Measurements from ENCODE around the gene CENPQ. TPM values are rescaled to one million over a fixed set of nuclear protein-coding genes. Genes with fewer than 3 reads are reported as not detected.
"Not testable (repeated sequence)": the region's sequence is repeated elsewhere in the genome, so short reads cannot be mapped to it uniquely, and the experiment has no call there.

The CENPQ gene
- total and polyA plus RNA-seq, 2 of the 8 experiments (the other 6 are each of a cell fraction or from before 2014, with no cell fraction given) = 9.4 to 19.6 TPM

DNA sequence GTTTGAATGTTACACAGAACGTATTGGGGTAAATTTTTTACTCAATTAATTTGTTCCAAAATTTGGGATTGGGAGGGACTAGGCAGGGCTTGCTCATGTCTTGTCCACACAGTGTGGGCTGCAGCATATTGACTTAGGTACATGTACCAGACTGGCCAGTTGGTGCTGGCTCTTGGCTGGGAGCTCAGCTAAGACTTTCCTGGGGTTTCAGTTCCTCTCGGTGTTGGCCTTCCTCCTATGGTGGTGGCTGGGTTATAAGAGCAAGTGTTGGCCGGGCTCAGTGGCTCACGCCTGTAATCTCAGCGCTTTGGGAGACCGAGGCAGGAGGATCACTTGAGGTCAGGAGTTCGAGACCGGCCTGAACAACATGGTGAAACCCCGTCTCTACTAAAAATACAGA, 4.9 kb downstream of the CENPQ start (continued):
- TF ChIP-seq GABPA (IDR thresholded peaks at IDR 0.05; ENCODE audit: borderline replicate concordance, insufficient read depth, low read length) = no peak
- TF ChIP-seq NRF1 (IDR thresholded peaks at IDR 0.05; ENCODE audit: low read depth, low read length) = no peak

DNA sequence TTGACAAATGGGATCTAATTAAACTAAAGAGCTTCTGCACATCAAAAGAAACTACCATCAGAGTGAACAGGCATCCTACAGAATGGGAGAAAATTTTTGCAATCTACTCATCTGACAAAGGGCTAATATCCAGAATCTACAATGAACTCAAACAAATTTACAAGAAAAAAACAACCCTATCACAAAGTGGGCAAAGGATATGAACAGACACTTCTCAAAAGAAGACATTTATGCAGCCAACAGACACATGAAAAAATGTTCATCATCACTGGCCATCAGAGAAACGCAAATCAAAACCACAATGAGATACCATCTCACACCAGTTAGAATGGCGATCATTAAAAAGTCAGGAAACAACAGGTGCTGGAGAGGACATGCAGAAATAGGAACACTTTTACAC, 13.4 kb downstream of the CENPQ start:
- FAIRE-seq; H2BK15ac ChIP-seq (ENCODE audit: low read length); H3K23me2 ChIP-seq (ENCODE audit: low read depth, low read length); H3K23ac ChIP-seq (ENCODE audit: insufficient read length); H3K79me2 ChIP-seq (ENCODE audit: control insufficient read depth in 1 of 2, insufficient read depth in 2 of 2, low read length in 2 of 2); H2BK20ac ChIP-seq (ENCODE audit: low read length); H2AFZ ChIP-seq (ENCODE audit: low read length); H3K27ac ChIP-seq (ENCODE audit: low read depth, low read length); H3K79me1 ChIP-seq (ENCODE audit: low read depth, low read length); H4K8ac ChIP-seq (ENCODE audit: extremely low read depth, insufficient read depth, low read length); H2BK5ac ChIP-seq (ENCODE audit: low read depth, low read length); H3K4me3 ChIP-seq (ENCODE audit: extremely low read depth in 1 of 4, insufficient read depth in 2 of 4, low read depth in 3 of 4, low read length in 4 of 4); H4K5ac ChIP-seq (ENCODE audit: insufficient read length, low read depth, low read length); H4K91ac ChIP-seq (replicated peaks; ENCODE audit: insufficient read length, low read length); H3K4me2 ChIP-seq (ENCODE audit: insufficient read depth in 1 of 2, low read depth in 2 of 2, low read length in 2 of 2); H2BK120ac ChIP-seq (replicated peaks; ENCODE audit: low read depth, low read length); H2AK5ac ChIP-seq (ENCODE audit: low read depth, low read length); H2BK12ac ChIP-seq (ENCODE audit: low read depth, low read length); H3K18ac ChIP-seq (ENCODE audit: extremely low read depth, low read length); POLR2A ChIA-PET (ENCODE audit: partially characterized antibody); H3K27me3 ChIP-seq (replicated peaks in 1 of 4; ENCODE audit: control insufficient read depth in 3 of 4, extremely low read depth in 1 of 4, insufficient read depth in 3 of 4, low read length in 3 of 4); DNase-seq (ENCODE audit: low read depth in 1 of 2, low spot score in 2 of 2); H4K20me1 ChIP-seq (replicated peaks in 1 of 2; ENCODE audit: control insufficient read depth in 1 of 2, insufficient read depth in 2 of 2, low read length in 2 of 2); H3K4ac ChIP-seq (replicated peaks; ENCODE audit: insufficient read length, low read depth, low read length); H3K56ac ChIP-seq (replicated peaks; ENCODE audit: insufficient read length, low read depth, low read length); H3K4me1 ChIP-seq (replicated peaks in 1 of 4; ENCODE audit: control insufficient read depth in 3 of 4, insufficient read depth in 4 of 4, low read length in 3 of 4); H3K9ac ChIP-seq (replicated peaks in 1 of 4; ENCODE audit: extremely low read depth in 1 of 4, low read depth in 3 of 4, low read length in 3 of 4); H3K14ac ChIP-seq (ENCODE audit: insufficient read length); H3K9me3 ChIP-seq (ENCODE audit: insufficient read depth in 2 of 2, low read depth in 1 of 2, low read length in 1 of 2): not testable (repeated sequence)
- CTCF ChIA-PET (ENCODE audit: partially characterized antibody) = interaction anchor here (0.6 kb wide), 1 partner anchor 73 kb away, joined by 3 read pairs; no protein-coding TSS in a partner anchor
- peaks cover 4 to 36% (median 16%) of the 10 kb centered on the region in 4 experiments; a peak in 6 of 8 replicates for H3K36me3 ChIP-seq (ENCODE audit: control insufficient read depth in 2 of 4, insufficient read depth in 4 of 4, low read length in 3 of 4)
- WGBS, 2 experiments (ENCODE audit: extremely low coverage in 1 of 2, insufficient coverage in 1 of 2, insufficient read length in 1 of 2, insufficient replicate concordance in 2 of 2, low coverage in 1 of 2, low lambda C conversion rate in 2 of 2, missing lambda C conversion rate in 1 of 2) = 93% methylated on average over 2 of the region's 2 CpGs; no CpG with 5 or more reads in 1 of the 2 experiments

Data from H1 (cell line).